ENCODE data around the gene LAMP5.

LAMP5 gene

DNA sequence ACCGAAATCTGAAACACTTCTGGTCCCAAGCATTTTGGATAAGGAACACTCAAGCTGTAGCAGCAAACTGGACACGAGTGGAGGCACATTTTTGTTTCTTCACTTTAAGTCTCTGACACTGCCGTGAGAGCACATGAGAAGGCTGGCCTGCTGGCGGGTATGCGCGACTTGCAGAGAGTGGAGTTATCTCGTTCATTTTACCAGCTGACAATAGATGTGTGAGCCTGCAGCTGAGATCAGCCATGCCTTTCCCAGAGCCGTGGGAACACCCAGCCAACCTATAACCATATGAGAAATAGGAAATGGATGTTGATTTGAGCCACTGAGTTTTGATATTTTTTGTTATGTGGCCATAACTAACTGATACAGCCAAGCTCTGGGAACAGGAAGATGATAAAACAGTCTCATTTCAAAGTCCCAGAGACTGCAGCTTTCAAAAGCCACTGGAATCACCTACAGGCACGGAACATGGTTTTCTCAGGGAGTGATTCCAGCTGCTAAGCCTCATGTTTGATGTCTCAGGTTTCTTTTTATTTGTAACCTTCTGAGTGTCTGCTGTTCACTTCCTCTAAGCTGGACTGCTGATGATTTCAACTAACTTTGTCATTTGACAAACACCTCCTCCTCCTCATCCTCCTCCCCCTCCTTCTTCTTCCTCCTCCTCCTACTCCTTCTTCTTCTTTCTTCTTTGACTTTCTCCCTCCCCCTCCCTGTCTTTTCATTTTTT, 28.6 kb upstream of the LAMP5 start:
- Histone ChIP-seq H3K27ac (ENCODE audit: low read depth in 2 of 2, low read length in 2 of 2) (no peak overlapping the region), H3K9ac (ENCODE audit: low read depth in 1 of 2, low read length in 2 of 2) (no peak overlapping the region), H3K36me3 (ENCODE audit: control insufficient read depth in 2 of 2, insufficient read depth in 2 of 2, low read length in 2 of 2) (no peaks in the 10 kb centered on the region), H3K4me1 (ENCODE audit: control insufficient read depth in 2 of 2, insufficient read depth in 2 of 2, low read length in 2 of 2) (no peaks in the 10 kb centered on the region), H3K9me3 (ENCODE audit: control insufficient read depth in 2 of 2, low read length in 2 of 2) (no peaks in the 10 kb centered on the region), H3K27me3 (ENCODE audit: control insufficient read depth in 2 of 2, insufficient read depth in 2 of 2, low read length in 2 of 2) (no peaks in the 10 kb centered on the region), H3K4me3 (ENCODE audit: low read length in 2 of 2) (no peak overlapping the region)

DNA sequence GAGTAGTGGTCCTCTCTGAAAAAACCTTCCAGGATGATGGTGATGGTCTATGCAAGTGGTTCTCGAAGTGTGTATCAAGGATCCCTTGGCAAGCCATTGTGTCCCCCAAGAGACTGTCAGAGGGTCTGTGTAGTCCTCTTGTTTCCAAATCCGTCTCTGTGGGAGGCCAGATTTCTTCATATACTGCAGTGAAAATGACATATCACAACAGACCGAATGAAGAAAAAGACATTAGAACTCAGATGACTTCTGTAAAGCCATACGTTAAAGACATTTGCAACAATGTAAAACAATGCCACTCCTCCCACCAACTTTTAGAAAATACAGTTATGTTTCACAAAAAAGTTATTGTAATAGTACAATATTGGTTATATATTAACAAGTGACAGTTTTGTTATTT, 27.2 kb upstream of the LAMP5 start:
- H3K27me3 ChIP-seq (ENCODE audit: control insufficient read depth in 2 of 2, insufficient read depth in 2 of 2, low read length in 2 of 2), result no peaks in the 10 kb centered on the region
- H3K36me3 ChIP-seq (ENCODE audit: control insufficient read depth in 2 of 2, insufficient read depth in 2 of 2, low read length in 2 of 2), result no peaks in the 10 kb centered on the region
- H3K4me3 ChIP-seq (ENCODE audit: low read length in 2 of 2), result no peak overlapping the region
- H3K9ac ChIP-seq (ENCODE audit: low read depth in 1 of 2, low read length in 2 of 2), result no peak overlapping the region
- H3K4me1 ChIP-seq (ENCODE audit: control insufficient read depth in 2 of 2, insufficient read depth in 2 of 2, low read length in 2 of 2), result no peaks in the 10 kb centered on the region
- H3K27ac ChIP-seq (ENCODE audit: low read depth in 2 of 2, low read length in 2 of 2), result no peak overlapping the region
- H3K9me3 ChIP-seq (ENCODE audit: control insufficient read depth in 2 of 2, low read length in 2 of 2), result no peaks in the 10 kb centered on the region

GRCh38 chr20:9488063-9488462, 26.3 kb upstream of the LAMP5 start:
- H3K36me3 ChIP-seq (ENCODE audit: control insufficient read depth in 2 of 2, insufficient read depth in 2 of 2, low read length in 2 of 2), result no peaks in the 10 kb centered on the region

DNA sequence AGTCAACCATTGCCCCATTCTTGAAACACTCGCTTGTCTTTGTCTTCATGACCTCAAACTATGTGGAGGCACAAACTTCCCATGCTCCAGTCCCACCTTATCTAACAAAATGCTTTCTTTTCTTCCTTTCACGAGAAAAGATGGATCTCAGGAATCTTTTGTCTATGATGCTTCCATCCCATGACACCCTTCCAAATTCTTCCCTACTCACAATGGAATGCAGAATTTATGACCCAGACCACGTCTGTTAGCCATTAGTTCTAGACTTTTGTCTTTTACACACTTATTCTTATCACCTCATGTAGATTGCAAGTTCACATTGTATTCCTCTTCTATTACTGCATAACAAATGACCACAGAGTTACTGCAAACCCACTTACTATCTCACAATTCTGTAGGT, 24.2 kb upstream of the LAMP5 start:
- H3K4me3 ChIP-seq (ENCODE audit: low read length in 2 of 2), result no peak overlapping the region
- H3K9me3 ChIP-seq (ENCODE audit: control insufficient read depth in 2 of 2, low read length in 2 of 2), result no peaks in the 10 kb centered on the region
- no peaks in the 10 kb centered on the region for H3K4me1 ChIP-seq (ENCODE audit: control insufficient read depth in 2 of 2, insufficient read depth in 2 of 2, low read length in 2 of 2)
- no peaks in the 10 kb centered on the region for H3K36me3 ChIP-seq (ENCODE audit: control insufficient read depth in 2 of 2, insufficient read depth in 2 of 2, low read length in 2 of 2)
- no peak overlapping the region for H3K9ac ChIP-seq (ENCODE audit: low read depth in 1 of 2, low read length in 2 of 2)
- H3K27me3 ChIP-seq (ENCODE audit: control insufficient read depth in 2 of 2, insufficient read depth in 2 of 2, low read length in 2 of 2), result no peaks in the 10 kb centered on the region
- H3K27ac ChIP-seq (ENCODE audit: low read depth in 2 of 2, low read length in 2 of 2), result no peak overlapping the region

More at GRCh38 chr20:9488063-9488462, 26.3 kb upstream of the LAMP5 start:
- H3K27me3 ChIP-seq (ENCODE audit: control insufficient read depth in 2 of 2, insufficient read depth in 2 of 2, low read length in 2 of 2), result no peaks in the 10 kb centered on the region
- no peaks in the 10 kb centered on the region for H3K9me3 ChIP-seq (ENCODE audit: control insufficient read depth in 2 of 2, low read length in 2 of 2)
- H3K4me1 ChIP-seq (ENCODE audit: control insufficient read depth in 2 of 2, insufficient read depth in 2 of 2, low read length in 2 of 2), result no peaks in the 10 kb centered on the region
- H3K27ac ChIP-seq (ENCODE audit: low read depth in 2 of 2, low read length in 2 of 2), result no peak overlapping the region
- H3K9ac ChIP-seq (ENCODE audit: low read depth in 1 of 2, low read length in 2 of 2), result no peak overlapping the region
- H3K4me3 ChIP-seq (ENCODE audit: low read length in 2 of 2), result no peak overlapping the region

DNA sequence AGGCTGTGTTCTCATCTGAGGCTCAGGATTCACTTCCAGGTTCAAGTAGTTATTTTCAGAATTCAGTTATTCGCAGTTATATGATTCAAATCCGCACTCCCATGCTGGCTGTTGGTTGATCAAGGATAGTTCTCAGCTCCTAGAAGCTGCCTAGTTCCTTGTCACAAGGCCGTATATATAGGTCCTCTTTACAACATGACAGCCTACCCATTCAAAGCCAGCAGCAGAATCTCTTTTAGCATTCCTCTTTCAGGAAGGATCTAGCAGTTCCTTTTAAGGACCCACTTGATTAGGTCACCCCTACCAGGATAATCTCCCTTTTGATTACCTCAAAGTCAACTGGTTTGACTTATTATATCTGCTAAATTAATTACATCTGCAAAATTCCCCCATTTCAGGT, 23.8 kb upstream of the LAMP5 start:
- no peak overlapping the region for H3K9ac ChIP-seq (ENCODE audit: low read depth in 1 of 2, low read length in 2 of 2)
- no peaks in the 10 kb centered on the region for H3K4me1 ChIP-seq (ENCODE audit: control insufficient read depth in 2 of 2, insufficient read depth in 2 of 2, low read length in 2 of 2)
- H3K27me3 ChIP-seq (ENCODE audit: control insufficient read depth in 2 of 2, insufficient read depth in 2 of 2, low read length in 2 of 2), result no peaks in the 10 kb centered on the region
- no peak overlapping the region for H3K4me3 ChIP-seq (ENCODE audit: low read length in 2 of 2)
- no peaks in the 10 kb centered on the region for H3K9me3 ChIP-seq (ENCODE audit: control insufficient read depth in 2 of 2, low read length in 2 of 2)
- H3K36me3 ChIP-seq (ENCODE audit: control insufficient read depth in 2 of 2, insufficient read depth in 2 of 2, low read length in 2 of 2), result no peaks in the 10 kb centered on the region
- no peak overlapping the region for H3K27ac ChIP-seq (ENCODE audit: low read depth in 2 of 2, low read length in 2 of 2)

DNA sequence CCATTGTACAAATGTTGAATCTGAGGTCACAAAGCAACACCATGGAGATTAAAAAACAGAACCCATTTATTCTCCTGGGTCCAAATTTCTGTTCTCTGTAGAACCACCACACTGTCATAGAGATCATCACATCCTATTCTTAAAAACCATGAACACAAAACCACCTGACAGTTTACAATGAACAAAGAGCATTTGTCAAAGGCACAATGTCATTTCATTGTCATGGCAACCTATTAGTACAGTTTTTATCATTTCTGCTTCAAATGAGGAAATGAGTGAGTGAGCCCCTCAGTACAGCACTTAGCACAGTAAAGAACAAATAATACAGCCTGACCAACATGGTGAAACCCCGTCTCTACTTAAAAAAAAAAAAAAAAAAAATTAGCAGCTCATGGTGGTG, 23.1 kb upstream of the LAMP5 start:
- no peak overlapping the region for H3K9ac ChIP-seq (ENCODE audit: low read depth in 1 of 2, low read length in 2 of 2)
- no peaks in the 10 kb centered on the region for H3K4me1 ChIP-seq (ENCODE audit: control insufficient read depth in 2 of 2, insufficient read depth in 2 of 2, low read length in 2 of 2)
- H3K9me3 ChIP-seq (ENCODE audit: control insufficient read depth in 2 of 2, low read length in 2 of 2), result no peaks in the 10 kb centered on the region
- no peak overlapping the region for H3K4me3 ChIP-seq (ENCODE audit: low read length in 2 of 2)
- H3K27ac ChIP-seq (ENCODE audit: low read depth in 2 of 2, low read length in 2 of 2), result no peak overlapping the region
- H3K27me3 ChIP-seq (ENCODE audit: control insufficient read depth in 2 of 2, insufficient read depth in 2 of 2, low read length in 2 of 2), result no peaks in the 10 kb centered on the region
- no peaks in the 10 kb centered on the region for H3K36me3 ChIP-seq (ENCODE audit: control insufficient read depth in 2 of 2, insufficient read depth in 2 of 2, low read length in 2 of 2)

DNA sequence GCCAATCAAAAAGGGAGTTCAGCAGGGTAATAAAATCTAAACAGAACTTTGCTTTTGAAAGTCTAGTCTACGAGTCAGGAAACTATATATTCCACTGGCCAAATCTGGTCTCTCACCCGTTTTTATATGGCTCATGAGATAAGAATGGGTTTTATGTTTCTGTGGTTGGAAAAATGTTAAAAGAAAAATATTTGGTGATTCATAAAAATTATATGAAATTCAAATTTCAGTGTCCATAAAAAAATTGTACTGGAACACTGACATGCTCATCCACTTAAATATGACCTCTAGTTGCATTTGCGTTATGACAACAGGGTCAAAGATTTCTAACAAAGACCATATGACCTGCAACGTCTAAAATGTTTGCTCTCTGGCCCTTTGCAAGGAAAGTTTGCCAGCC, 22.3 kb upstream of the LAMP5 start:
- Histone ChIP-seq H3K27me3 (ENCODE audit: control insufficient read depth in 2 of 2, insufficient read depth in 2 of 2, low read length in 2 of 2) (no peaks in the 10 kb centered on the region), H3K36me3 (ENCODE audit: control insufficient read depth in 2 of 2, insufficient read depth in 2 of 2, low read length in 2 of 2) (no peaks in the 10 kb centered on the region), H3K4me1 (ENCODE audit: control insufficient read depth in 2 of 2, insufficient read depth in 2 of 2, low read length in 2 of 2) (no peaks in the 10 kb centered on the region), H3K27ac (ENCODE audit: low read depth in 2 of 2, low read length in 2 of 2) (no peak overlapping the region), H3K4me3 (ENCODE audit: low read length in 2 of 2) (no peak overlapping the region), H3K9me3 (ENCODE audit: control insufficient read depth in 2 of 2, low read length in 2 of 2) (no peaks in the 10 kb centered on the region), H3K9ac (ENCODE audit: low read depth in 1 of 2, low read length in 2 of 2) (no peak overlapping the region)

DNA sequence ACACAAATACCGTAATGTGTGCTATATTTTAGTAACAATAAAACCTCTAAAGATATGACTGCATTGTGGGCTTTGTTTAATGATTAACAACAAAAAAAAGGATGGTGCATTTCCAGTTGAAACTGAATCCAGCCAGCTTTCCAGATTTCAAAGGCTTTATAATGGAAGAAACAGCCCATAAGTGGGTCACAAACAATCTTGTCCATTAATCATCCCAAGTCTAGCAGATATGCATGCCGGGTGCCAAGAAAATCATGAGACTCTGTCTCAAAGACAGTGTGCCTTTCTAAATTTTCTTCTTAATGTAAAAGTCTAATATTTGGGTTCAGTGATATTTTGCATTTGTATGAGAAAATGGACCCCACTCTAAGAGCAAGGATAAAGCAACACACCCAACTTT, 20.6 kb upstream of the LAMP5 start:
- Histone ChIP-seq H3K27me3 (ENCODE audit: control insufficient read depth in 2 of 2, insufficient read depth in 2 of 2, low read length in 2 of 2) (no peaks in the 10 kb centered on the region), H3K9ac (ENCODE audit: low read depth in 1 of 2, low read length in 2 of 2) (no peak overlapping the region), H3K4me1 (ENCODE audit: control insufficient read depth in 2 of 2, insufficient read depth in 2 of 2, low read length in 2 of 2) (no peaks in the 10 kb centered on the region)

GRCh38 chr20:9495701-9496100, 18.7 kb upstream of the LAMP5 start:
- H3K36me3 ChIP-seq (ENCODE audit: control insufficient read depth in 2 of 2, insufficient read depth in 2 of 2, low read length in 2 of 2), result no peaks in the 10 kb centered on the region
- no peaks in the 10 kb centered on the region for H3K4me1 ChIP-seq (ENCODE audit: control insufficient read depth in 2 of 2, insufficient read depth in 2 of 2, low read length in 2 of 2)
- H3K9me3 ChIP-seq (ENCODE audit: control insufficient read depth in 2 of 2, low read length in 2 of 2), result no peaks in the 10 kb centered on the region
- H3K4me3 ChIP-seq (ENCODE audit: low read length in 2 of 2), result no peak overlapping the region
- H3K27me3 ChIP-seq (ENCODE audit: control insufficient read depth in 2 of 2, insufficient read depth in 2 of 2, low read length in 2 of 2), result no peaks in the 10 kb centered on the region
- no peak overlapping the region for H3K9ac ChIP-seq (ENCODE audit: low read depth in 1 of 2, low read length in 2 of 2)
- H3K27ac ChIP-seq (ENCODE audit: low read depth in 2 of 2, low read length in 2 of 2), result no peak overlapping the region

More for the DNA sequence above, 20.6 kb upstream of the LAMP5 start:
- Histone ChIP-seq H3K36me3 (ENCODE audit: control insufficient read depth in 2 of 2, insufficient read depth in 2 of 2, low read length in 2 of 2) (no peaks in the 10 kb centered on the region), H3K27ac (ENCODE audit: low read depth in 2 of 2, low read length in 2 of 2) (no peak overlapping the region), H3K4me3 (ENCODE audit: low read length in 2 of 2) (no peak overlapping the region), H3K9me3 (ENCODE audit: control insufficient read depth in 2 of 2, low read length in 2 of 2) (no peaks in the 10 kb centered on the region)

GRCh38 chr20:9496155-9496554, 18.2 kb upstream of the LAMP5 start:
- Histone ChIP-seq H3K4me3 (ENCODE audit: low read length in 2 of 2) (no peak overlapping the region), H3K36me3 (ENCODE audit: control insufficient read depth in 2 of 2, insufficient read depth in 2 of 2, low read length in 2 of 2) (no peaks in the 10 kb centered on the region), H3K27me3 (ENCODE audit: control insufficient read depth in 2 of 2, insufficient read depth in 2 of 2, low read length in 2 of 2) (no peaks in the 10 kb centered on the region), H3K27ac (ENCODE audit: low read depth in 2 of 2, low read length in 2 of 2) (no peak overlapping the region), H3K9ac (ENCODE audit: low read depth in 1 of 2, low read length in 2 of 2) (no peak overlapping the region), H3K4me1 (ENCODE audit: control insufficient read depth in 2 of 2, insufficient read depth in 2 of 2, low read length in 2 of 2) (no peaks in the 10 kb centered on the region), H3K9me3 (ENCODE audit: control insufficient read depth in 2 of 2, low read length in 2 of 2) (no peaks in the 10 kb centered on the region)

DNA sequence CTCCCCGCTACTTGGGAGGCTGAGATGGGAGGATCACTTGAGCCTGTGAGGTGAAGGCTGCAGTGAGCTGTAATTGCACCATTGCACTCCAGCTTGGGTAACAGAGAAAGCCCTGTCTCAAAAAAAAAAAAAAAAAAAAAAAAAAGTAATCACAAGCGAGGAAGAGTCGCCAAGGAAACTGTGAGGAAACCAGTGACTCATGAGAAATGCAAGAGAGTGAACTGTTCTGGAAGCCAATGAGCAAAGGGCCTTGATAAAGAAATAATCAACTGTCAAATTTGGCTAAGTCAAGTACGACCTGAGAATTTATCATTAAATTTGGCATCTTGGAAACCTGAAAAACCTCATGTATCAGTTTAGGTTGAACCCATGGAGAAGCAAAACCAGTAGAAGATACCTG, 16.1 kb upstream of the LAMP5 start:
- Histone ChIP-seq H3K9me3 (ENCODE audit: control insufficient read depth in 2 of 2, low read length in 2 of 2) (no peaks in the 10 kb centered on the region), H3K4me1 (ENCODE audit: control insufficient read depth in 2 of 2, insufficient read depth in 2 of 2, low read length in 2 of 2) (no peaks in the 10 kb centered on the region), H3K4me3 (ENCODE audit: low read length in 2 of 2) (no peak overlapping the region), H3K27ac (ENCODE audit: low read depth in 2 of 2, low read length in 2 of 2) (no peak overlapping the region), H3K36me3 (ENCODE audit: control insufficient read depth in 2 of 2, insufficient read depth in 2 of 2, low read length in 2 of 2) (no peaks in the 10 kb centered on the region), H3K9ac (ENCODE audit: low read depth in 1 of 2, low read length in 2 of 2) (no peak overlapping the region), H3K27me3 (ENCODE audit: control insufficient read depth in 2 of 2, insufficient read depth in 2 of 2, low read length in 2 of 2) (no peaks in the 10 kb centered on the region)

Data from mucosa of rectum (tissue), 2 donors.